HepG2 (cell line): Measurements from ENCODE around the gene SLIT1. TPM values are rescaled to one million over a fixed set of nuclear protein-coding genes. Genes with fewer than 3 reads are reported as not detected.
A peak's percentile ranks its signal among the peaks of the same experiment; 100 is the strongest.

Experiments used
- ATAC-seq: fragments of 200-7000 bp; cut with Tn5 transposase; 3 replicates; pipeline ENCODE4 v1.9.1; 2020; ENCODE audit warnings: mild to moderate bottlenecking, moderate library complexity
- BruUV-seq: library from RNA; stranded (reverse); fragments of 400-500 nt; replicated peaks from 2 replicates; lab custom pipeline; 2021; lab: Mats Ljungman, UMichigan
- CTCF ChIA-PET: fragments of 300-600 bp; formaldehyde crosslinking; extraction: SDS; loops from one replicate; lab custom pipeline; 2021; ENCODE audit warnings: low total read pairs, inconsistent platforms, low intra/inter-chr PET ratio; lab: Yijun Ruan, JAX
- POLR2A ChIA-PET: fragments of 350-600 bp; sonication (Branson Sonifier 250); formaldehyde crosslinking; loops from one replicate; lab custom pipeline; 2020; ENCODE audit warnings: antibody characterized with exemption, inconsistent platforms; lab: Yijun Ruan, JAX
- DNase-seq: peaks from one replicate; pipeline ENCODE4 v3.0.0-alpha.2; 2015; ENCODE audit warnings: low spot score
- FAIRE-seq: peaks from 3 replicates; lab custom pipeline; 2011; peaks lifted over from hg19 to GRCh38; lab: Jason Lieb, UNC
- H2AFZ ChIP-seq: one replicate; pipeline ENCODE4 v1.6.1; 2011; ENCODE audit warnings: low read length, inconsistent platforms
- H3K27ac ChIP-seq: fragments of 300-600 bp; 3 replicates; pipeline ENCODE4 v1.8.0; 2011; ENCODE audit warnings: mixed run types, mild to moderate bottlenecking, mixed read lengths, low read length, inconsistent platforms; ENCODE audit not compliant: insufficient read depth; ENCODE audit errors: extremely low read length
- H3K27me3 ChIP-seq, 2 experiments: fragments of 200-600 bp in 1 of 2; 2 replicates in 1 of 2; 3 replicates in 1 of 2; pipeline versions ENCODE4 v1.6.0 to v1.8.0; 2011; ENCODE audit warnings: low read length in 2 of 2, mild to moderate bottlenecking in 2 of 2, moderate library complexity in 2 of 2, inconsistent platforms in 1 of 2; ENCODE audit not compliant: insufficient read depth in 2 of 2, control insufficient read depth in 1 of 2
- H3K36me3 ChIP-seq, 2 experiments: fragments of 200-600 bp in 1 of 2; replicated peaks in 1 of 2; 2 replicates in 1 of 2; 3 replicates in 1 of 2; pipeline versions ENCODE4 v1.5.1 to v1.8.0; 2011; ENCODE audit warnings: low read length in 2 of 2, inconsistent platforms in 1 of 2; ENCODE audit not compliant: insufficient read depth in 2 of 2, control insufficient read depth in 1 of 2
- H3K4me1 ChIP-seq: 2 replicates; pipeline ENCODE4 v1.5.1; 2012; ENCODE audit warnings: low read length, inconsistent platforms; ENCODE audit not compliant: insufficient read depth
- H3K4me2 ChIP-seq: 2 replicates; pipeline ENCODE4 v1.6.0; 2011; ENCODE audit warnings: low read depth, low read length, inconsistent platforms
- H3K4me3 ChIP-seq, 3 experiments: fragments of 200-600 bp in 1 of 3; sonication (generic), shearing (Covaris generic) in 1 of 3; replicated peaks in 1 of 3; 2 replicates each; pipeline ENCODE4 v1.5.1; 2011 to 2016; ENCODE audit warnings: low read length in 3 of 3, inconsistent platforms in 2 of 3, low read depth in 2 of 3, mild to moderate bottlenecking in 2 of 3, control low read depth in 1 of 3, mixed read lengths in 1 of 3; ENCODE audit not compliant: insufficient read depth in 1 of 3
- H3K79me2 ChIP-seq: one replicate; pipeline ENCODE4 v1.6.1; 2011; ENCODE audit warnings: low read length, inconsistent platforms; ENCODE audit not compliant: insufficient read depth
- H3K9ac ChIP-seq: 2 replicates; pipeline ENCODE4 v1.6.0; 2011; ENCODE audit warnings: mild to moderate bottlenecking, low read depth, low read length, inconsistent platforms; ENCODE audit not compliant: insufficient read depth
- H3K9me3 ChIP-seq: 2 replicates; pipeline ENCODE4 v1.5.1; 2012; ENCODE audit warnings: mild to moderate bottlenecking, low read length
- H4K20me1 ChIP-seq: 2 replicates; pipeline ENCODE4 v1.6.0; 2011; ENCODE audit warnings: inconsistent platforms, mild to moderate bottlenecking, low read length, moderate library complexity; ENCODE audit not compliant: insufficient read depth
- ARID5B ChIP-seq: IDR thresholded peaks from 2 replicates; pipeline ENCODE4 v1.4.0; 2020; ENCODE audit warnings: mild to moderate bottlenecking, missing genetic modification reagents
- CENPBD1 ChIP-seq: sonication (generic); formaldehyde crosslinking; IDR thresholded peaks from 2 replicates; pipeline ENCODE4 v1.8.0; 2022; ENCODE audit warnings: missing genetic modification reagents, low read depth, mild to moderate bottlenecking, borderline replicate concordance
- E2F1 ChIP-seq: sonication (generic); formaldehyde crosslinking; IDR thresholded peaks from 2 replicates; pipeline ENCODE4 v1.5.0; 2020; ENCODE audit warnings: missing genetic modification reagents
- GATAD2A ChIP-seq: IDR thresholded peaks from 2 replicates; pipeline ENCODE4 v1.6.1; 2016
- HMG20A ChIP-seq: IDR thresholded peaks from 2 replicates; pipeline ENCODE4 v1.6.1; 2016; ENCODE audit warnings: borderline replicate concordance
- HOMEZ ChIP-seq: IDR thresholded peaks from 2 replicates; pipeline ENCODE4 v1.6.1; 2016; ENCODE audit warnings: low read depth
- MIER2 ChIP-seq: IDR thresholded peaks from 2 replicates; pipeline ENCODE4 v1.6.1; 2016; ENCODE audit warnings: missing biosample characterization, missing genetic modification reagents
- NR2C2 ChIP-seq: sonication (generic); formaldehyde crosslinking; IDR thresholded peaks from 2 replicates; pipeline ENCODE4 v1.4.0; 2020; ENCODE audit warnings: missing genetic modification reagents, mild to moderate bottlenecking, moderate library complexity, borderline replicate concordance
- NR2F1 ChIP-seq, 2 experiments: fragments of 450-650 bp in 1 of 2; formaldehyde crosslinking in 1 of 2; IDR thresholded peaks; 2 replicates each; pipeline versions ENCODE4 v1.5.0 to v1.6.1; 2016 to 2020; ENCODE audit warnings: mild to moderate bottlenecking in 1 of 2, missing compliant biosample characterization in 1 of 2, missing genetic modification reagents in 1 of 2, moderate library complexity in 1 of 2
- SMC3 ChIP-seq: IDR thresholded peaks from 2 replicates; pipeline ENCODE4 v1.6.1; 2011; ENCODE audit warnings: low read length, improper control_type of control experiment
- SOX6 ChIP-seq, 2 experiments: fragments of 450-650 bp in 1 of 2; sonication (generic) in 1 of 2; formaldehyde crosslinking in 1 of 2; IDR thresholded peaks; 2 replicates each; pipeline versions ENCODE4 v1.4.0 to v1.6.1; 2017 to 2020; ENCODE audit warnings: antibody characterized with exemption in 1 of 2, mild to moderate bottlenecking in 1 of 2, missing genetic modification reagents in 1 of 2
- TEAD3 ChIP-seq: optimal IDR thresholded peaks from 2 replicates; pipeline ENCODE3; 2016; ENCODE audit warnings: borderline replicate concordance
- ZMYM2 ChIP-seq: sonication (generic); formaldehyde crosslinking; IDR thresholded peaks from 2 replicates; pipeline ENCODE4 v1.8.0; 2022; ENCODE audit warnings: mild to moderate bottlenecking, missing genetic modification reagents
- ZNF280B ChIP-seq: sonication (generic); formaldehyde crosslinking; IDR thresholded peaks from 2 replicates; pipeline ENCODE4 v1.5.0; 2020; ENCODE audit warnings: missing genetic modification reagents, mild to moderate bottlenecking, borderline replicate concordance
- ZNF790 ChIP-seq: sonication (generic); formaldehyde crosslinking; IDR thresholded peaks from 2 replicates; pipeline ENCODE4 v1.8.0; 2022; ENCODE audit warnings: missing genetic modification reagents, mild to moderate bottlenecking, borderline replicate concordance
- WGBS: methylation state at CpG from one replicate; pipeline ENCODE4 v1.1.6; 2017; ENCODE audit warnings: low lambda C conversion rate; 5-methylcytosine and 5-hydroxymethylcytosine counted together
- in situ Hi-C: cut with HindIII; loops from 2 replicates; pipeline ENCODE4 v1.10.0; 2017; ENCODE audit warnings: low pct_unique_long_range_greater_than_20kb; ENCODE audit not compliant: extremely low pct_ligation_motif_present
- intact Hi-C: fragments of 100-400 bp; cut with micrococcal nuclease; formaldehyde crosslinking; loops from one replicate; pipeline ENCODE4 v1.10.0; 2022; ENCODE audit not compliant: unreplicated experiment
- polyA plus RNA-seq, 8 experiments: library from polyadenylated mRNA; depleted of rRNA in 3 of 8; stranded (reverse) in 7 of 8; unstranded in 1 of 8; fragments of >200 nt; fragmentation: Illumina TruSeq in 4 of 8; extraction: Trizol in 4 of 8; gene quantifications; 2 replicates each; pipeline versions ENCODE4 v1.2.1 to v1.2.3, GENCODE V29; 2011 to 2016; ENCODE audit warnings: low read depth in 4 of 8, missing spikeins in 1 of 8, mixed read lengths in 1 of 8; ENCODE audit not compliant: insufficient read depth in 1 of 8
- total RNA-seq, 5 experiments: library from RNA; depleted of rRNA; stranded (reverse); fragments of >200 nt; fragmentation: Illumina TruSeq; extraction: Trizol; gene quantifications; 2 replicates each; pipeline ENCODE4 v1.2.3, GENCODE V29; 2016; ENCODE audit warnings: low read depth in 1 of 5

Gene SLIT1
- total and polyA plus RNA-seq, 2 of the 13 experiments (the other 11 are each of a cell fraction or from before 2014, with no cell fraction given), result 0.09 to 0.33 TPM

- BruUV-seq, result no TSS peak
- POLR2A ChIA-PET, result no interaction called here
- Histone ChIP-seq H4K20me1 (no peaks in the 10 kb centered on the region), H3K27me3 (no peaks in the 10 kb centered on the region), H2AFZ (no peak overlapping the region), H3K9ac (no peak overlapping the region), H3K79me2 (no peaks in the 10 kb centered on the region), H3K4me3 (no peak overlapping the region), H3K4me1 (peaks cover 53% of the 10 kb centered on the region), H3K27ac (peak overlapping the region; percentile 63), H3K9me3 (no peaks in the 10 kb centered on the region), H3K4me2 (peak overlapping the region; percentile 19; the same call in 1 of the 2 replicates), H3K36me3 (no peaks in the 10 kb centered on the region)
- FAIRE-seq (peak; percentile 92), ATAC-seq (peak; percentile 90), DNase-seq (peak; percentile 63)
- in situ Hi-C loops, result no loop called here
- CTCF ChIA-PET, result no interaction called here
- 44% methylated on average over 2 of the region's 2 CpGs for WGBS
- intact Hi-C loops, result loop anchor here (1.0 kb wide), 1 partner anchor 27 kb away; no protein-coding TSS in a partner anchor
- TF ChIP-seq MIER2 (CRISPR knock-in tag) (peak; percentile 91), ZNF790 (CRISPR knock-in tag) (no peak), TEAD3 (peak; percentile 13), E2F1 (CRISPR knock-in tag) (no peak), NR2C2 (CRISPR knock-in tag) (peak; percentile 70; the same call in 1 of the 2 replicates), ARID5B (CRISPR knock-in tag) (peak; percentile 90), HMG20A (peak; percentile 77; the same call in 1 of the 2 replicates), ZMYM2 (CRISPR knock-in tag) (peak; percentile 80), SOX6 (IDR thresholded peaks at IDR 0.05) (no peak), SOX6 (CRISPR knock-in tag; IDR thresholded peaks at IDR 0.05) (peak; percentile 74), GATAD2A (peak; percentile 86), HOMEZ (CRISPR knock-in tag) (peak; percentile 79; the same call in 1 of the 2 replicates), ZNF280B (CRISPR knock-in tag) (no peak), NR2F1 (CRISPR knock-in tag; IDR thresholded peaks at IDR 0.05) (peak; percentile 60; a peak in 3 of 4 replicates), SMC3 (0 out of 2 replicates have a peak, but pooled peaks have one; percentile 2), CENPBD1 (no peak)
Observed at GRCh38 chr10:96971324-96971723, 214.4 kb downstream of the SLIT1 start.
